GM12892 (cell line): ENCODE measurements around the gene GNB1.

ENCODE experiments used
- POLR2A ChIP-seq: IDR thresholded peaks from 2 replicates; pipeline ENCODE4 v1.6.1; 2011; ENCODE audit warnings: low read depth, low read length, control low read depth
- POLR2AphosphoS5 ChIP-seq: IDR thresholded peaks from 2 replicates; pipeline ENCODE4 v1.6.1; 2011; ENCODE audit warnings: low read depth, low read length, control low read depth

DNA sequence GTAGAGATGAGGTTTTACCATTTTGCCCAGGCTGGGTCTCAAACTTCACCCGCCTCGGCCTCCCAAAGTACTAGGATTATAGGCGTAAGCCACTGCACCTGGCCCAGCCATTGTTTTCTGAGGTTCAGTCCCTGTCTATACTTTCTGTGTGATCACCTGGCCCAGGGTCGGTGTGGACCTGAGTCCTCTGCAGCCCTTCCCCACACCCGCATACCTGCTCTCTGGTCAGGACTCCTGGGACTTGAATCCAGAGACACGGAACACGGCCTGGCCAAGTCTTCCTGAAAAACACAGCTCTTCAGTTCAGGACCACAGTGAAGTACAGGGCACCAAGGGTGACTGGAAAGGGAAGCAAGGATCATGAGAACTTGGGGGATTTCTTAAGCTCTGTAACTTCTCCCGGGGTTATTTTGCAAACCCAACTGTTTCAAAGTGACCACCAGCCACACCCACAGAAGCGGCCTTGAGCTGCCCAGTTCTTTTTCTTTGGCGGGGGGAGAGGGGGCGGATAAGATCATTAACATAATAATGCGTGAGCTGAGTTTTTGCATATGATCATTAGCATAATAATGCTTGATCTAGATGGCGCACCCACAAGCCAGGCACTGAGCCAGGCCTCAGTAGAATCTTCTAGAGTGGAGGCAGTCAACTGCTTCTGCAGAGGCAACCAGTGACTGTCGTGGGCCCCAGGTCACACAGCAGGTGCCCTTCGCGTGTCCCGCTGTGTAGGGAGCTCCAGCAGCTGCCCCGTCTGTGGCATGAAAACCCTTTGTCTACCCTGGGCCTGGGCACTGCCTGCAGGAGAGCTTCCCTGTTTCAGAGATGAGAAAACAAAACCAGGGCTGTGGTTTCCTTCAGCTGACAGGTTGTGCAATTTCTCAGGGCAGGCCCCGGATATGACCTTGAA is 110.9 kb downstream of the GNB1 start:
- TF ChIP-seq POLR2A (peak; percentile 47; the same call in 1 of the 2 replicates), POLR2AphosphoS5 (0 out of 2 replicates have a peak, but pooled peaks have one; percentile 40)
